H9 (cell line): ENCODE results near the gene TM9SF2. TPM values are rescaled to one million over a fixed set of nuclear protein-coding genes. Genes with fewer than 3 reads are reported as not detected.

Experiments
- DNase-seq: peaks from one replicate; pipeline ENCODE4 v3.0.0-alpha.2; 2017
- H2AFZ ChIP-seq: one replicate; pipeline ENCODE4 v1.6.1; 2013; ENCODE audit warnings: mild to moderate bottlenecking, low read length, control low read depth, moderate library complexity
- H2AK5ac ChIP-seq: 2 replicates; pipeline ENCODE4 v1.6.1; 2013; ENCODE audit warnings: low read length, control low read depth, mixed read lengths; ENCODE audit not compliant: insufficient read length
- H2BK120ac ChIP-seq: one replicate; pipeline ENCODE4 v1.6.1; 2013; ENCODE audit warnings: low read depth, mild to moderate bottlenecking, low read length, control low read depth, inconsistent platforms; ENCODE audit not compliant: poor library complexity, severe bottlenecking
- H2BK12ac ChIP-seq: 2 replicates; pipeline ENCODE4 v1.6.1; 2013; ENCODE audit warnings: low read length, control low read depth, mixed read lengths, low read depth; ENCODE audit not compliant: insufficient read length
- H2BK15ac ChIP-seq: 2 replicates; pipeline ENCODE4 v1.6.1; 2013; ENCODE audit warnings: low read depth, low read length, control low read depth
- H2BK20ac ChIP-seq: one replicate; pipeline ENCODE4 v1.6.1; 2013; ENCODE audit warnings: low read depth, mild to moderate bottlenecking, low read length, control low read depth, inconsistent platforms; ENCODE audit not compliant: poor library complexity, severe bottlenecking
- H2BK5ac ChIP-seq: 2 replicates; pipeline ENCODE4 v1.6.1; 2013; ENCODE audit warnings: low read length, control low read depth, mixed read lengths; ENCODE audit not compliant: insufficient read length
- H3K14ac ChIP-seq: 2 replicates; pipeline ENCODE4 v1.6.1; 2013; ENCODE audit warnings: low read length, control low read depth; ENCODE audit not compliant: insufficient read depth
- H3K18ac ChIP-seq: 2 replicates; pipeline ENCODE4 v1.6.1; 2013; ENCODE audit warnings: low read depth, mild to moderate bottlenecking, mixed read lengths, low read length, control low read depth; ENCODE audit not compliant: insufficient read length
- H3K23ac ChIP-seq: 2 replicates; pipeline ENCODE4 v1.6.1; 2013; ENCODE audit warnings: low read length, control low read depth, mixed read lengths, low read depth; ENCODE audit not compliant: insufficient read length
- H3K23me2 ChIP-seq: 2 replicates; pipeline ENCODE4 v1.6.1; 2013; ENCODE audit warnings: low read depth, mild to moderate bottlenecking, mixed read lengths, low read length, control low read depth; ENCODE audit not compliant: insufficient read length, poor library complexity, severe bottlenecking
- H3K27ac ChIP-seq: 2 replicates; pipeline ENCODE4 v1.5.1; 2013; ENCODE audit warnings: low read length, control low read depth, mixed read lengths, low read depth; ENCODE audit not compliant: insufficient read length
- H3K27me3 ChIP-seq: 2 replicates; pipeline ENCODE4 v1.6.1; 2013; ENCODE audit warnings: low read length, control low read depth, inconsistent platforms; ENCODE audit not compliant: insufficient read depth
- H3K4ac ChIP-seq: 2 replicates; pipeline ENCODE4 v1.6.1; 2013; ENCODE audit warnings: low read depth, mild to moderate bottlenecking, control low read depth, inconsistent platforms, low read length, moderate library complexity
- H3K4me1 ChIP-seq: 2 replicates; pipeline ENCODE4 v1.6.1; 2013; ENCODE audit warnings: low read length, control low read depth, inconsistent platforms; ENCODE audit not compliant: insufficient read depth
- H3K4me2 ChIP-seq: 2 replicates; pipeline ENCODE4 v1.6.1; 2013; ENCODE audit warnings: low read length, control low read depth, mixed read lengths; ENCODE audit not compliant: insufficient read length, insufficient read depth
- H3K56ac ChIP-seq: 2 replicates; pipeline ENCODE4 v1.6.1; 2013; ENCODE audit warnings: low read depth, mild to moderate bottlenecking, mixed read lengths, low read length, control low read depth; ENCODE audit not compliant: insufficient read length
- H3K79me1 ChIP-seq: 2 replicates; pipeline ENCODE4 v1.6.1; 2013; ENCODE audit warnings: low read depth, mild to moderate bottlenecking, moderate library complexity, low read length, control low read depth, inconsistent platforms; ENCODE audit not compliant: insufficient read depth, poor library complexity, severe bottlenecking
- H3K79me2 ChIP-seq: 2 replicates; pipeline ENCODE4 v1.6.1; 2013; ENCODE audit warnings: low read length, control low read depth, inconsistent platforms; ENCODE audit not compliant: insufficient read depth
- H3K9ac ChIP-seq: 2 replicates; pipeline ENCODE4 v1.6.1; 2013; ENCODE audit warnings: low read length, control low read depth, mixed read lengths; ENCODE audit not compliant: insufficient read length; ENCODE audit errors: extremely low read depth
- H3K9me3 ChIP-seq: one replicate; pipeline ENCODE4 v1.6.1; 2013; ENCODE audit warnings: low read depth, low read length, inconsistent platforms; ENCODE audit not compliant: control insufficient read depth
- H3T11ph ChIP-seq: one replicate; pipeline ENCODE4 v1.6.1; 2013; ENCODE audit warnings: mild to moderate bottlenecking, low read length, control low read depth, inconsistent platforms
- H4K20me1 ChIP-seq: one replicate; pipeline ENCODE4 v1.6.1; 2013; ENCODE audit not compliant: control insufficient read depth, insufficient read length, insufficient read depth
- H4K5ac ChIP-seq: 2 replicates; pipeline ENCODE4 v1.6.1; 2013; ENCODE audit warnings: low read depth, mild to moderate bottlenecking, mixed read lengths, low read length, control low read depth; ENCODE audit not compliant: insufficient read length
- H4K8ac ChIP-seq: replicated peaks from 2 replicates; pipeline ENCODE4 v1.6.1; 2013; ENCODE audit warnings: low read length, control low read depth, mixed read lengths, low read depth; ENCODE audit not compliant: insufficient read length
- H4K91ac ChIP-seq: 2 replicates; pipeline ENCODE4 v1.6.1; 2013; ENCODE audit warnings: low read depth, mild to moderate bottlenecking, moderate library complexity, mixed read lengths, low read length, control low read depth; ENCODE audit not compliant: insufficient read length
- H3K27ac Mint-ChIP-seq, 3 experiments: 2 replicates in 2 of 3; 3 replicates in 1 of 3; pipeline ENCODE4 v1.8.0; 2020 to 2021; ENCODE audit warnings: mixed read lengths in 3 of 3, mild to moderate bottlenecking in 1 of 3, moderate library complexity in 1 of 3
- H3K27me3 Mint-ChIP-seq: 2 replicates; pipeline ENCODE4 v1.8.0; 2021; ENCODE audit warnings: low read depth, mild to moderate bottlenecking, moderate library complexity, mixed read lengths
- H3K36me3 Mint-ChIP-seq, 3 experiments: 2 replicates in 2 of 3; 3 replicates in 1 of 3; pipeline ENCODE4 v1.8.0; 2020 to 2021; ENCODE audit warnings: low read depth in 3 of 3, mixed read lengths in 3 of 3; ENCODE audit not compliant: insufficient read depth in 1 of 3
- H3K4me1 Mint-ChIP-seq, 2 experiments: 2 replicates each; pipeline ENCODE4 v1.8.0; 2020; ENCODE audit warnings: mixed read lengths in 2 of 2
- H3K4me3 Mint-ChIP-seq, 2 experiments: 2 replicates in 1 of 2; 3 replicates in 1 of 2; pipeline ENCODE4 v1.8.0; 2020 to 2021; ENCODE audit warnings: mild to moderate bottlenecking in 2 of 2, mixed read lengths in 2 of 2, moderate library complexity in 1 of 2
- H3K9me3 Mint-ChIP-seq, 2 experiments: 2 replicates in 1 of 2; 3 replicates in 1 of 2; pipeline ENCODE4 v1.8.0; 2020; ENCODE audit warnings: mild to moderate bottlenecking in 2 of 2, mixed read lengths in 2 of 2, moderate library complexity in 1 of 2
- WGBS: extraction: QIAGEN DNeasy Blood & Tissue Kit; methylation state at CpG from one replicate; pipeline ENCODE4 v1.1.7; 2013; ENCODE audit warnings: missing lambda C conversion rate, low lambda C conversion rate, mixed read lengths; ENCODE audit not compliant: insufficient read length; ENCODE audit errors: extremely low coverage; 5-methylcytosine and 5-hydroxymethylcytosine counted together
- total RNA-seq: library from RNA; stranded (reverse); gene quantifications from 2 replicates; pipeline ENCODE4 v1.2.1, GENCODE V29; 2021
- TF ChIP-seq, protein P1 (sequence below): fragments of 200-600 bp; sonication (generic); conservative IDR thresholded peaks from 3 replicates; pipeline ENCODE4 v1.8.0; 2021; ENCODE audit warnings: antibody characterized with exemption, mild to moderate bottlenecking

Gene TM9SF2
- total RNA-seq, 1 experiment from 2014 or later: 86.1 TPM

DNA sequence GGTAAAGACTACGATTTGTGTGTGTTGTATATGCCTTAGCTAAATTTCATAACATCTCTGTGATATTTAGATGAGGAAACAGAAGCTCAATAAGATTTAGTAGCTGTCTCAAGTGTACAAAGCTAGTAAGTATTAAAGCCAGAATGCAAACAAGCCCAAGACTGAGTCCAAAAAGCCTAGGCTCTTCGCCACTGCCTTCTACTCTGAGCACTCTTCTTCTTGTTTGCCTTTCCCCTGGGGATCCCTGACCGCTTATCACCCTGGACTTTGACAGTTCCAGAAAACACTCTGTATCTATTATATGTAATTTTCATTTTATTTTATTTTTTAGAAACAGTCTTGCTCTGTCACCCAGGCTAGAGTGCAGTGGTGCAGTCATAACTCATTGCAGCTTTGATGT, 5.8 kb downstream of the TM9SF2 start:
- Mint-ChIP-seq H3K36me3 (peaks cover 37 to 46% (median 38%) of the 10 kb centered on the region in 3 experiments), H3K4me1 (peaks cover 7 to 9% of the 10 kb centered on the region in 2 experiments), H3K4me3 (no peak overlapping the region), H3K27ac (no peak overlapping the region), H3K27me3 (no peaks in the 10 kb centered on the region), H3K9me3 (peaks cover 25 to 31% of the 10 kb centered on the region in 2 experiments)
- H2BK20ac ChIP-seq: no peak overlapping the region
- no peak overlapping the region for H2AFZ ChIP-seq
- no peak overlapping the region for H3K4ac ChIP-seq
- H2BK5ac ChIP-seq: no peak overlapping the region
- peaks cover 7% of the 10 kb centered on the region for H3K9me3 ChIP-seq
- no CpG with 5 or more reads among the region's 3 CpGs for WGBS
- no peaks in the 10 kb centered on the region for H3K27me3 ChIP-seq
- no peak overlapping the region for H3K27ac ChIP-seq
- no peak overlapping the region for H3K18ac ChIP-seq
- no peak overlapping the region for H2BK12ac ChIP-seq
- H3K4me1 ChIP-seq: no peaks in the 10 kb centered on the region
- no peak overlapping the region for H3K4me2 ChIP-seq
- H3K14ac ChIP-seq: no peak overlapping the region
- no peak overlapping the region for H3K23ac ChIP-seq
- no peak overlapping the region for H4K91ac ChIP-seq
- H2AK5ac ChIP-seq: no peak overlapping the region
- no peak overlapping the region for H2BK120ac ChIP-seq
- H4K8ac ChIP-seq: no peak overlapping the region
- no peak overlapping the region for H3K56ac ChIP-seq
- no peak overlapping the region for H4K5ac ChIP-seq
- H3K79me2 ChIP-seq: peaks cover 31% of the 10 kb centered on the region; the same call in 1 of the 2 replicates
- H2BK15ac ChIP-seq: no peak overlapping the region
- peaks cover 2% of the 10 kb centered on the region for H3K23me2 ChIP-seq
- H3T11ph ChIP-seq: no peak overlapping the region
- no peak for DNase-seq
- H4K20me1 ChIP-seq: no peaks in the 10 kb centered on the region
- H3K9ac ChIP-seq: no peak overlapping the region
- TF ChIP-seq, protein P1, sequence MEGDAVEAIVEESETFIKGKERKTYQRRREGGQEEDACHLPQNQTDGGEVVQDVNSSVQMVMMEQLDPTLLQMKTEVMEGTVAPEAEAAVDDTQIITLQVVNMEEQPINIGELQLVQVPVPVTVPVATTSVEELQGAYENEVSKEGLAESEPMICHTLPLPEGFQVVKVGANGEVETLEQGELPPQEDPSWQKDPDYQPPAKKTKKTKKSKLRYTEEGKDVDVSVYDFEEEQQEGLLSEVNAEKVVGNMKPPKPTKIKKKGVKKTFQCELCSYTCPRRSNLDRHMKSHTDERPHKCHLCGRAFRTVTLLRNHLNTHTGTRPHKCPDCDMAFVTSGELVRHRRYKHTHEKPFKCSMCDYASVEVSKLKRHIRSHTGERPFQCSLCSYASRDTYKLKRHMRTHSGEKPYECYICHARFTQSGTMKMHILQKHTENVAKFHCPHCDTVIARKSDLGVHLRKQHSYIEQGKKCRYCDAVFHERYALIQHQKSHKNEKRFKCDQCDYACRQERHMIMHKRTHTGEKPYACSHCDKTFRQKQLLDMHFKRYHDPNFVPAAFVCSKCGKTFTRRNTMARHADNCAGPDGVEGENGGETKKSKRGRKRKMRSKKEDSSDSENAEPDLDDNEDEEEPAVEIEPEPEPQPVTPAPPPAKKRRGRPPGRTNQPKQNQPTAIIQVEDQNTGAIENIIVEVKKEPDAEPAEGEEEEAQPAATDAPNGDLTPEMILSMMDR: no peak
- peaks cover 12% of the 10 kb centered on the region for H3K79me1 ChIP-seq
